ENCODE results near the gene CASP10. TPM values are rescaled to one million over a fixed set of nuclear protein-coding genes. Genes with fewer than 3 reads are reported as not detected.
A peak's percentile ranks its signal among the peaks of the same experiment; 100 is the strongest.

Gene CASP10
- polyA plus RNA-seq, 3 donors, result 7.9 to 12.6 (median 9.2) TPM

- no peak for DNase-seq (ENCODE audit: extremely low read depth in 1 of 11, low read depth in 9 of 11, low spot score in 4 of 11)
These were observed 65.4 kb downstream of the CASP10 start for GRCh38 chr2:201248288-201248844.

- no peak for DNase-seq (ENCODE audit: extremely low read depth in 1 of 11, low read depth in 9 of 11, low spot score in 4 of 11)
These were observed 66.9 kb downstream of the CASP10 start for GRCh38 chr2:201249889-201250288.

GRCh38 chr2:201250741-201251140, 67.8 kb downstream of the CASP10 start:
- no peak for DNase-seq (ENCODE audit: extremely low read depth in 1 of 11, low read depth in 9 of 11, low spot score in 4 of 11)

- DNase-seq (ENCODE audit: extremely low read depth in 1 of 11, low read depth in 9 of 11, low spot score in 4 of 11), result no peak
These were observed 71.3 kb downstream of the CASP10 start for GRCh38 chr2:201254081-201254730.

- DNase-seq (ENCODE audit: extremely low read depth in 1 of 11, low read depth in 9 of 11, low spot score in 4 of 11), result no peak
These were observed 72.6 kb downstream of the CASP10 start for GRCh38 chr2:201255408-201256033.

GRCh38 chr2:201256082-201256481, 73.1 kb downstream of the CASP10 start:
- no peak for DNase-seq (ENCODE audit: extremely low read depth in 1 of 11, low read depth in 9 of 11, low spot score in 4 of 11)

GRCh38 chr2:201257381-201257955, 74.5 kb downstream of the CASP10 start:
- DNase-seq (ENCODE audit: extremely low read depth in 1 of 11, low read depth in 9 of 11, low spot score in 4 of 11), result no peak

- peak in 8 of 11 donors; percentile 29 to 65 (median 44) for DNase-seq (ENCODE audit: extremely low read depth in 1 of 11, low read depth in 9 of 11, low spot score in 4 of 11)
These were observed 75.2 kb downstream of the CASP10 start for GRCh38 chr2:201257956-201258665.

- peak in 1 of 11 donors; percentile 28 for DNase-seq (ENCODE audit: extremely low read depth in 1 of 11, low read depth in 9 of 11, low spot score in 4 of 11)
These were observed 76.0 kb downstream of the CASP10 start for GRCh38 chr2:201258666-201259615.

- DNase-seq (ENCODE audit: extremely low read depth in 1 of 11, low read depth in 9 of 11, low spot score in 4 of 11), result no peak
These were observed 77.4 kb downstream of the CASP10 start, which contains the start of gene CASP8 for GRCh38 chr2:201260302-201260800. Gene CASP8 (plus strand): TSS chr2:201260536. CDS start chr2:201266487, 5,951 bp downstream.

- DNase-seq (ENCODE audit: extremely low read depth in 1 of 11, low read depth in 9 of 11, low spot score in 4 of 11), result no peak
These were observed 78.5 kb downstream of the CASP10 start for GRCh38 chr2:201261471-201261870.

GRCh38 chr2:201261906-201262305, 79.0 kb downstream of the CASP10 start:
- DNase-seq (ENCODE audit: extremely low read depth in 1 of 11, low read depth in 9 of 11, low spot score in 4 of 11), result no peak

- DNase-seq (ENCODE audit: extremely low read depth in 1 of 11, low read depth in 9 of 11, low spot score in 4 of 11), result peak in 3 of 11 donors; percentile 36 to 45 (median 44)
These were observed 79.8 kb downstream of the CASP10 start for GRCh38 chr2:201262718-201263117.

GRCh38 chr2:201263779-201264178, 80.8 kb downstream of the CASP10 start:
- DNase-seq (ENCODE audit: extremely low read depth in 1 of 11, low read depth in 9 of 11, low spot score in 4 of 11), result no peak

GRCh38 chr2:201264472-201265173, 81.7 kb downstream of the CASP10 start:
- no peak for DNase-seq (ENCODE audit: extremely low read depth in 1 of 11, low read depth in 9 of 11, low spot score in 4 of 11)

GRCh38 chr2:201266629-201267028, 83.7 kb downstream of the CASP10 start:
- DNase-seq (ENCODE audit: extremely low read depth in 1 of 11, low read depth in 9 of 11, low spot score in 4 of 11), result no peak

GRCh38 chr2:201267278-201268030, 84.5 kb downstream of the CASP10 start:
- DNase-seq (ENCODE audit: extremely low read depth in 1 of 11, low read depth in 9 of 11, low spot score in 4 of 11), result no peak

Data from renal cortex interstitium (tissue), 11 donors.